Activated B cell treated with CpG ODN at 0.5 μM for 24 hours (primary cell): ENCODE results near the gene TMEM8B. TPM values are rescaled to one million over a fixed set of nuclear protein-coding genes. Genes with fewer than 3 reads are reported as not detected.

Source experiments
- ATAC-seq: fragments of 200-7000 bp; cut with Tn5 transposase; one replicate; pipeline ENCODE4 v1.10.0; 2021; ENCODE audit warnings: low read depth, mild to moderate bottlenecking, moderate library complexity
- CTCF ChIA-PET: fragments of 350-600 bp; sonication (Branson Sonifier 250); formaldehyde crosslinking; loops from one replicate; lab custom pipeline; 2021; ENCODE audit warnings: antibody characterized with exemption; lab: Charles Lee
- POLR2A ChIA-PET: fragments of 350-600 bp; sonication (Branson Sonifier 250); formaldehyde crosslinking; loops from one replicate; lab custom pipeline; 2021; ENCODE audit warnings: antibody characterized with exemption; lab: Charles Lee
- DNase-seq: peaks from one replicate; pipeline ENCODE4 v3.0.0; 2022
- H3K27ac Mint-ChIP-seq: one replicate; pipeline ENCODE4 v1.8.0; 2020; ENCODE audit warnings: mixed read lengths
- H3K27me3 Mint-ChIP-seq: one replicate; pipeline ENCODE4 v1.8.0; 2021; ENCODE audit warnings: mixed read lengths
- H3K36me3 Mint-ChIP-seq: one replicate; pipeline ENCODE4 v1.8.0; 2021; ENCODE audit warnings: low read depth, mixed read lengths
- H3K4me1 Mint-ChIP-seq: one replicate; pipeline ENCODE4 v1.8.0; 2021; ENCODE audit warnings: mixed read lengths
- H3K4me3 Mint-ChIP-seq: one replicate; pipeline ENCODE4 v1.8.0; 2020; ENCODE audit warnings: mild to moderate bottlenecking, mixed read lengths
- H3K9me3 Mint-ChIP-seq: one replicate; pipeline ENCODE4 v1.8.0; 2020; ENCODE audit warnings: mixed read lengths
- CTCF ChIP-seq: fragments of 200-600 bp; IDR thresholded peaks from one replicate; pipeline ENCODE4 v1.8.0; 2022; ENCODE audit warnings: antibody characterized with exemption, mild to moderate bottlenecking
- intact Hi-C: fragments of 100-400 bp; cut with micrococcal nuclease; formaldehyde crosslinking; loops from one replicate; pipeline ENCODE4 v1.15.1; 2024
- total RNA-seq: library from RNA; stranded (reverse); gene quantifications from 2 replicates; pipeline ENCODE4 v1.2.3, GENCODE V29; 2022

The TMEM8B gene
- total RNA-seq, 1 donor from 2014 or later: 8.0 TPM

GRCh38 chr9:35859310-35859989, 30.4 kb downstream of the TMEM8B start:
- H3K4me1 Mint-ChIP-seq: peaks cover 3% of the 10 kb centered on the region
- peak; percentile 79 for ATAC-seq
- TF ChIP-seq CTCF: no peak

GRCh38 chr9:35859990-35860339, 30.9 kb downstream of the TMEM8B start:
- Mint-ChIP-seq H3K9me3 (no peaks in the 10 kb centered on the region), H3K27me3 (peaks cover 15% of the 10 kb centered on the region), H3K4me1 (peaks cover 3% of the 10 kb centered on the region), H3K27ac (no peak overlapping the region), H3K36me3 (no peaks in the 10 kb centered on the region), H3K4me3 (no peak overlapping the region)
- no peak for TF ChIP-seq CTCF
- ATAC-seq (no peak), DNase-seq (no peak)
- intact Hi-C loops: no loop called here
- POLR2A ChIA-PET: interaction anchor here (0.6 kb wide), 1 partner anchor 103 kb away, joined by 5 read pairs; no protein-coding TSS in a partner anchor
- CTCF ChIA-PET: interaction anchor here (2.3 to 3.9 kb wide), 2 partner anchors 34 to 70 kb away, joined by 10 to 11 read pairs; no protein-coding TSS in a partner anchor

More at GRCh38 chr9:35859310-35859989, 30.4 kb downstream of the TMEM8B start:
- no peak for DNase-seq
- intact Hi-C loops: no loop called here
- POLR2A ChIA-PET: no interaction called here
- peaks cover 14% of the 10 kb centered on the region for H3K27me3 Mint-ChIP-seq
- CTCF ChIA-PET: interaction anchor here (2.3 to 3.9 kb wide), 2 partner anchors 33 to 69 kb away, joined by 10 to 11 read pairs; no protein-coding TSS in a partner anchor
- no peak overlapping the region for H3K4me3 Mint-ChIP-seq
- H3K9me3 Mint-ChIP-seq: no peaks in the 10 kb centered on the region
- H3K36me3 Mint-ChIP-seq: no peaks in the 10 kb centered on the region
- H3K27ac Mint-ChIP-seq: no peak overlapping the region

GRCh38 chr9:35861161-35861897, 32.3 kb downstream of the TMEM8B start:
- no peak for ATAC-seq
- Mint-ChIP-seq H3K9me3 (no peaks in the 10 kb centered on the region), H3K27me3 (peaks cover 15% of the 10 kb centered on the region), H3K27ac (no peak overlapping the region), H3K4me1 (peaks cover 3% of the 10 kb centered on the region), H3K36me3 (no peaks in the 10 kb centered on the region), H3K4me3 (no peak overlapping the region)
- ChIA-PET POLR2A (no interaction called here), CTCF (interaction anchor here (1.0 kb wide), 1 partner anchor 20 kb away, joined by 4 read pairs; no protein-coding TSS in a partner anchor)
- intact Hi-C loops: no loop called here
- no peak for TF ChIP-seq CTCF
- DNase-seq: no peak

- TF ChIP-seq CTCF: no peak
- H3K27me3 Mint-ChIP-seq: peaks cover 15% of the 10 kb centered on the region
- peaks cover 3% of the 10 kb centered on the region for H3K4me1 Mint-ChIP-seq
- ATAC-seq (no peak), DNase-seq (no peak)
- H3K4me3 Mint-ChIP-seq: no peak overlapping the region
- no peaks in the 10 kb centered on the region for H3K9me3 Mint-ChIP-seq
- CTCF ChIA-PET: interaction anchor here (1.0 kb wide), 1 partner anchor 20 kb away, joined by 4 read pairs; no protein-coding TSS in a partner anchor
- intact Hi-C loops: no loop called here
- H3K27ac Mint-ChIP-seq: no peak overlapping the region
- H3K36me3 Mint-ChIP-seq: no peaks in the 10 kb centered on the region
- POLR2A ChIA-PET: no interaction called here
Measured at GRCh38 chr9:35862328-35862727, 33.3 kb downstream of the TMEM8B start.

GRCh38 chr9:35863583-35863982, 34.6 kb downstream of the TMEM8B start:
- H3K27ac Mint-ChIP-seq: no peak overlapping the region
- ATAC-seq (no peak), DNase-seq (no peak)
- POLR2A ChIA-PET: no interaction called here
- no peaks in the 10 kb centered on the region for H3K36me3 Mint-ChIP-seq
- H3K9me3 Mint-ChIP-seq: no peaks in the 10 kb centered on the region
- CTCF ChIA-PET: interaction anchor here (1.5 to 1.9 kb wide), 2 partner anchors 19 to 37 kb away, joined by 5 read pairs; no protein-coding TSS in a partner anchor
- intact Hi-C loops: no loop called here
- no peak for TF ChIP-seq CTCF
- H3K27me3 Mint-ChIP-seq: peaks cover 15% of the 10 kb centered on the region
- peaks cover 3% of the 10 kb centered on the region for H3K4me1 Mint-ChIP-seq
- no peak overlapping the region for H3K4me3 Mint-ChIP-seq
